ENCODE data around the gene B3GALT5.

The B3GALT5 gene

GRCh38 chr21:39707316-39707715 lies 94.6 kb downstream of the B3GALT5 start:
- no peak for DNase-seq

DNA sequence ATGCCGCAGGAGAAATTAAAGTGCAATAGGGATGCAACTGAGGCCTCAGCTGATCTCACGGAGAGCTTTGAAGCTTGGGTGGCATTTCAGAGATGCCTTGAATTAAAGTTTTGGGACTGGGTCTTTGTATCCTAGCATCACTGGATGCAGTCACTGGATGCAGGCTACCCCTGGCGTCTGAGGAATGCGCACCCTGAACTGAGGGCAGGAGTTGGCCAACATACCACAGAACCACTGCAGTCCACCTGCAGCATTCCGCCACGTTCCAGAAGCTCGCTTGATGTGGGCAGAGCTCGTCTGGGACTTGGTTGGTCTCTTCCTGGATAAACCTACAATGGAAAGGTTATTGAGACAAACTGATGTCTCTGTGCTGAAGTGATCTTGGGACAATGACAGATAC lies 98.1 kb downstream of the B3GALT5 start:
- no peak for DNase-seq

DNA sequence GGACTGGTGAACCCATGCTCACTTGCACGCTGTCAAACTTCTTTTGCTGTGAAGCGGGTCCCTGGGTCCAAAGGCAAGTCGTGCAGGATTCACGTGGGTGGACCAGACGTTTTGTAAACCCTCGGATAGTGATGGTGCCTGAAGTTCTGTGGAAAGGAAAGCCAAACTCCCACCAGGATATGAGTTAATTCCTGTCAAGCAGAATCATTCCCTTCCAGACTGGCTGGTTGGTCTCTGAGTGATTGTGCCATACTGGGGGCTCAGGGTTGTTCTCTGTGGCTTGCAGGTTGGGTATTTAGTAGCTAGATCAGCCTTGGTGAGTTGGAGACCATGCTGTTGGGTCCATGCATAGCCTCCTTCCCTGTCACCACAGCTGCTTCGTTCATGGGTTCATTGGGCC lies 99.5 kb downstream of the B3GALT5 start:
- DNase-seq: no peak

- DNase-seq: no peak
Observed at GRCh38 chr21:39712976-39713375, 100.2 kb downstream of the B3GALT5 start.

- no peak for DNase-seq
Observed at GRCh38 chr21:39713905-39714304, 101.2 kb downstream of the B3GALT5 start.

- DNase-seq: no peak
Observed at GRCh38 chr21:39714331-39714730, 101.6 kb downstream of the B3GALT5 start.

- no peak for DNase-seq
Observed at GRCh38 chr21:39715804-39716397, 103.2 kb downstream of the B3GALT5 start.

DNA sequence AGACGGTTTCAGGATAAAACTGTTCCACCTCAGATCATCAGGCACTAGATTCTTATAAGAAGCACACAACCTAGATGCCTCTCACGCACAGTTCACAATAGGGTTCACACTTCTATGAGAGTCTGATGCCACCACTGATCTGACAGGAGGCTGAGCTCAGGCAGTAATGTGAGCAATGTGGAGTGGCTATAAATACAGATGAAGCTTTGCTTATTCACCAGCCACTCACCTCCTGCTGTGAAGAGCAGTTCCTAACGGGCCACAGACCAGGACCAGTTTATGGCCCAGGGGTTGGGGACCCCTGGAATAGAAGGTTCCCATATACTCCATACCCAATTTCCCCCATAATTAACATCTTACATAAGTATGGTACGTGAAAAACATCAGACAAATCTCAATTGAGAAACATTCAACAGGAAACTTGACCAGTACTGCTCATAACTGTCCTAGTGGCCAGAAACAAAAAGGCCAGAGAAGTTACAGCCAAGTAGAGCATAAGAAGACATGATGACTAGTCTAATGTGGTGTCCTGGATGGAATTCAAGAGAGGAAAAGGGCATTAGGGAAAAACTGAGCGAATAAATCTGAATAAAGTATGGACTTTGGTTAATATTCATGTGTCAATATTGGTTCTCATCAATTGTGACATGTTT lies 107.5 kb downstream of the B3GALT5 start:
- no peak for DNase-seq

DNA sequence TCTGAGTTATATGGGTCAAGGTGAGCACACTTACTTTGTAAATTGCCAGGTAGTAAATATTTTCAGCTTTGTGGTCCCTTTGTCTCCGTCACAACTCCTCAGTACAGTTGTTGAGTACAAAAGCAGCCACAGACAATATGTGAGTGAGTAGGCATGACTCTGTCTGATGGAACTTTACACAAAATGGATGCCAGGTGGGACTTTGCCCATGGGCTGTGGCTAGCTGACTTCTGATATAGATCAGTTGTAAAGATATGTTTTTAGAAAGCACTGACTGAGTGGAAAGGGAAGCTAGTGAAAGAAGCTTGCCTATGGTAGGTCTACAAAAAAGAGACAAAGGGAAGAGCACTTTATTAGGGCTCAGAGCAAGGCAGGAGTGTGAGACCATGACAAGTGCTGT lies 109.1 kb downstream of the B3GALT5 start:
- no peak for DNase-seq
